Measurements from ENCODE around the gene RILP.

The RILP gene

GRCh38 chr17:1647802-1648171, 1.9 kb downstream of the RILP start:
- DNase-seq (ENCODE audit: low read depth) = no peak

- no peak for DNase-seq (ENCODE audit: low read depth)
Measured at GRCh38 chr17:1646199-1646875, 3.3 kb downstream of the RILP start.

- DNase-seq (ENCODE audit: low read depth) = no peak
Measured at GRCh38 chr17:1645207-1646171, 4.2 kb downstream of the RILP start, which contains the start of gene SCARF1. TSS of gene SCARF1 (minus strand) at chr17:1645732. CDS start at chr17:1645697, 35 bp downstream.

- DNase-seq (ENCODE audit: low read depth) = no peak
Measured at GRCh38 chr17:1644493-1645206, 5.0 kb downstream of the RILP start.

GRCh38 chr17:1643999-1644492, 5.6 kb downstream of the RILP start:
- no peak for DNase-seq (ENCODE audit: low read depth)

- DNase-seq (ENCODE audit: low read depth) = peak; percentile 71
Measured at GRCh38 chr17:1643293-1643998, 6.2 kb downstream of the RILP start.

DNA sequence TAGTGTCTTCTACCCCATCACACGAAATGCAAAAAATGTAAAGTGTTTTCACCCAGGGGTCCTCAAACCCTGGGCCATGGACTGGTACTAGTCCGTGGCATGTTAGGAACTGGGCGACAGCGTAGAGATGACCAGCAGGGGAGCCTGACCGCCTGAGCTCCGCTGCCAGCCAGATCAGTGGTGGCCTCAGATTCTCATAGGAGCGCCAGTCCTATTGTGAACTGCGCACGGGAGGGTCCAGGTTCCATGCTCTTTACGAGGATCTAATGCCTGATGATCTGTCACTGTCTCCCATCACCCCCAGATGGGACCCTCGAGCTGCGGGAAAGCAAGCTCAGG, 8.6 kb downstream of the RILP start:
- no peak for DNase-seq (ENCODE audit: low read depth)

- DNase-seq (ENCODE audit: low read depth) = no peak
Measured at GRCh38 chr17:1640329-1641064, 9.2 kb downstream of the RILP start.

- no peak for DNase-seq (ENCODE audit: low read depth)
Measured at GRCh38 chr17:1639549-1640180, 10.0 kb downstream of the RILP start.

DNA sequence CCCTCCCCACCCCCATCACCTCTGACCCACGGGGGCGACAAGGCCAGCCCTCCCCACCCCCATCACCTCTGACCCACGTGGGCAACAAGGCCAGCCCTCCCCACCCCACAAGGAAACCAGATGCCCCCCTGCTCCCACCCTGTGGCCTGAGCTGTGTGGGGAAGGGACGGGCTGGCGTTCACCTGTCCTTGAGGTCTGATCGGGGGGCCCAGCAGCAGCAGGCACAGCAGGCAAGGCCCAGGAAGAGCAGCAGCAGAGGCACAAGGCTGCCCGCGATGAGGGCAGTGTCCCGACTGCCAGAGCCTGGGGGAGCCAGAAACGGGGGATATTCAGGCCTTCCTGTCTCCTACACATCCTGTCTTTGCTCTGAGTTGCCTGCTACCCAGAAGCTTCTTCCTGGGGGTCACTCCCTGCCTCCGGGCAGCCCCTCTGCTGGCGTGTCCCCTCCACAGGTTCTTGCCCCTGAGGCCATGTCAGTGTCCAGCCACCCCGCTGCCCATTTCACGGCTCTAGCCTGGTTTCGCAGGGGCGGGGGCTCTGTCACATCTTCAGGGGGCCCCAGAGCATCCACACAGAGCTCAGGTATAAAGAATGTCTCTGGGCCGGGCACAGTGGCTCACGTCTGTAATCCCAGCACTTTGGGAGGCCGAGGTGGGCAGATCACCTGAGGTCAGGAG, 10.9 kb downstream of the RILP start:
- no peak for DNase-seq (ENCODE audit: low read depth)

DNA sequence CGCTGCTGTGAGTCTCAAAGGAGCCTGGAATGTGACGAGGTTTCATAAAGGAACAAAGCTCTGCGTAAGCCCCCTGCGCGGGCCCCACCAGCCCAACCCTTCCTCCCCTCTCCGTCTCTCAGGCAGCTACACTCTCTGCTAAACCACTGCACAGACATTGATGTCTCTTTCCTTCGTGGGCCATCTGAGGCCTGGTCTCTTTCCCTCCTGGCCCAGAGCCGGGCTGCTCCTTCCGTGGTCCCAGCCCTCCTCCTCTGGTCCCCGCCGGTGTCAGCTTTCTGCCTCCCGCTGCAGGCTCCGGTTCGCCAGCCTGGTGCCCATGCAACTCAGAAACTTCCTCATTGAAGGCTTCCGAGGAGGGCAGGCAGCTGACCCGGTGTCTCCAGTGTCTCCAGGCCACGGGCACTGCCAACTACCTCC, 11.5 kb downstream of the RILP start:
- DNase-seq (ENCODE audit: low read depth) = no peak

DNA sequence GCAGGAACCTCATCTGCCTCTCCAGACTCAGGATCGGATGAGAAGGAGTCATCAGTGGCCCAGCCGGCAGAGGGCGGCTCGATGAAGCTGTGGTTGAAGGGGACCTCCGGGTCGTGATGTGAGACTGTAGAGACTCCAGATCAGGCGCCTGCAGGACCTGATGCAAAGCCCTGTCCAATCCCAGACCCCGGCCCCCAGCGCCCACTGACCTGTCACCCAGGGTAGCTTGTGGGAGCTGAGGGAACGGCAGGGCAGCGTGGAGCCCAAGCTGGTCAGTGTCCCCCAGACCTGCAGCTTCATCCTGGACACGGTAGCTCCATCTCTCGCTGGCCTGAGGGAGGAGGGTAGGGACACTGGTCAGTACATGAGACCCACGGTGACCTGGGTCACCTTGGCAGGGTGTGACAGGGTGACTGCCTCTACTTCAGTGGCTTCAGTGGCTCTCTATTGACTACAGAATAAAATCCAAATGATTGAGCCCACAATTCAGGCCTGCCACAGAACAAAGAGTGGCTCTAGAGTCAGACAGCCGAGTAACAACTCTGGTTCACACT, 12.9 kb downstream of the RILP start:
- no peak for DNase-seq (ENCODE audit: low read depth)

DNA sequence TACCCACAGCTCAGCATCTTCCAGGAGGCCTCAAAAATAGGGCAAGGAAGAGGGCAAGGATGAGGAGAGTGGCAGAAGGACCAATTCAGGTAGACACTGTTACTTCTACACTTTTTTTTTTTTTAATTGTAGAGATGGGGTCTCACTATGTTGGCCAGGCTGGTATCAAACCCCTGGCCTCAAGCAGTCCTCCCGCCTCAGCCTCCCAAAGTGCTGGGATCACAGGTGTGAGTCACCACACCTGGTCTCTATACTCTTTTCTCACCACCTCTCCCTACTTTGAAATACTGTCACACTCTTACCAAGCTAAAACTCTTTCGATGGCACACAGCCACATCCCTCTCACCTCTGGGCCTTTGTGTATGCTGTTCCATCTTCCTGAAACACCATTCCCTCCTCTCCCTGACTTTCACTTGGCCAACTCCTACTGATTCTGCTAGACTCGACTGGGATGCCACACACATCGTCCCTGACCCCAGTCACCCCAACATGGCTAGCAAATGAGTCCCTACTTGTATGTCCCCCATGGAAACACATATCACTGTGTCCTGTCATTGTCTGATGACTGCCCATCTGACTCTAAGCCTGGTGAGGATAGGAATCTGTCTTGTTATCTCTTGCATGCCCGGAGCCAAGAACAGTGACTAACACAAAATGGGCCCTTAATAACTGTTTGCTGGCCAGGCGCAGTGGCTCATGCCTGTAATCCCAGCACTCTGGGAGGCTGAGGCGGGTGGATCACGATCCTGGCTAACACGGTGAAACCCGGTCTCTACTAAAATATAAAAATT, 13.8 kb downstream of the RILP start:
- DNase-seq (ENCODE audit: low read depth) = no peak

- DNase-seq (ENCODE audit: low read depth) = no peak
Measured at GRCh38 chr17:1634841-1635650, 14.6 kb downstream of the RILP start.

DNA sequence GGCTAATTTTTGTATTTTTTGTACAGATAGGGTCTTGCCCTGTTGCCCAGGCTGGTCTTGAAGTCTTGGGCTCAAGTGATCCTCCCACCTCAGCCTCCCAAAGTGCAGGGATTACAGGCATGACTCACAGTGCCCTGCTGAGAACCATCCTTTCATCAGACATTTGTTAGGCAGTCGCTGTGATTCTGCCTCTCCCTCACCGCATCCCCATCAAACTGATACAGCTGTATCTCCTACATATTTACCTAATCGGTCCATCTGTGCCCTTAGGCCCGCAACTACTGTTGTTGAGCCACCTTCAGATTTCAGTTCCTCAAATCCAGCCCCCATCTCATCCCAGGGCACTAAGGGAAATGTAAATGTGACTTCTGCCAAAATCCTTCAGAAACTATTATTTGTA, 19.0 kb downstream of the RILP start:
- no peak for DNase-seq (ENCODE audit: low read depth)

- peak; percentile 36 for DNase-seq (ENCODE audit: low read depth)
Measured at GRCh38 chr17:1629504-1630310, 20.0 kb downstream of the RILP start.

- DNase-seq (ENCODE audit: low read depth) = peak; percentile 80
Measured at GRCh38 chr17:1628856-1629503, 20.7 kb downstream of the RILP start.

Measured in T-helper 22 cell (primary cell).